Activated CD4-positive, CD25-positive, alpha-beta regulatory T cell treated with anti-CD3 and anti-CD28 coated beads, Interleukin-2, amount 50 U/mL, for 16 hours (primary cell): ENCODE measurements around the gene ANKRD16.
"Not testable (repeated sequence)": the region's sequence is repeated elsewhere in the genome, so short reads cannot be mapped to it uniquely, and the experiment has no call there.

Source experiments
- DNase-seq: peaks from one replicate; pipeline ENCODE4 v3.0.0-alpha.2; 2020; ENCODE audit warnings: low read depth, low spot score

Gene ANKRD16

GRCh38 chr10:5836181-5836580, 53.5 kb downstream of the ANKRD16 start:
- DNase-seq = not testable (repeated sequence)

- no peak for DNase-seq
Observed at GRCh38 chr10:5835446-5836095, 54.1 kb downstream of the ANKRD16 start.

DNA sequence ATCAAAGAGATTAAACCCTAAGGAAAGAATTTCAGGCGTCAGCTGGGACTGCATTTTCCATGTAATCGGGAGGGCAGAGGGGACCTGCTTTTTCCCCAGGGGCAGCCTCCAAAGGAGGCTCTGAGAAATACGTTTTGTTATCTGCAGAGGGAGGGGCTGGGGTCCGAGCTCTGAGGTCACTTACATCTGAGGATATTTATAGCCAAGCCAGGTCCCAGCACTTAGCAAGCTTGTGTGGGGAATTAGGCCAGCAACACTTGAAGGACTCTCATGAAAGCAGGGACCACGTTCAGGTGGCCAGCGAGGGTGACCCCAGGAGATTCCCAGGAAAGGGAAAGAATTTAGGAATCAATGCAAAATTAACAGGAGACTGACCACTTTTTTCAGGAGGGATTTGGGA, 55.9 kb downstream of the ANKRD16 start:
- no peak for DNase-seq

GRCh38 chr10:5832946-5833345, 56.7 kb downstream of the ANKRD16 start:
- no peak for DNase-seq

- DNase-seq = no peak
Observed at GRCh38 chr10:5831446-5831782, 58.3 kb downstream of the ANKRD16 start.

GRCh38 chr10:5830629-5831445, 58.9 kb downstream of the ANKRD16 start:
- DNase-seq = no peak

GRCh38 chr10:5829267-5829666, 60.4 kb downstream of the ANKRD16 start:
- no peak for DNase-seq

DNA sequence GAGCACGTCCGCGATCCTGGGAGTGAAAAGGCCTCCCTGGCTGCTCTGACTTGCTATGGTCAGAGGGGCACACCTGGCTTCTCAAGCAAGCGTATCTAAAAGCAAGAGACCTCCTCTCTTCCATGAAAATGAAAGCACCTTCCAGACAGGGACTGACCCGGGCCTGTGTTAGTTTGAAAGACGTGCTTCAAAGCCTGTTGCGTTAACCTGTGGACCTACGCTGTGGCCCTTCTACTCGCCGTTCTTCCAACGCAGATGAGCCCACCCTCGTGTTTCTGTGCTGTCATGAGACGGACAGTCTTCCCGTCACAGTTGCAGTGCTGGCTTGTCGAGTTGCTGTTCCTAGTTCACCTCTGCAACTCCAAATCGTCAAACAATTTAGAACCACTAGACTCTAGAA, 61.0 kb downstream of the ANKRD16 start:
- DNase-seq = no peak

DNA sequence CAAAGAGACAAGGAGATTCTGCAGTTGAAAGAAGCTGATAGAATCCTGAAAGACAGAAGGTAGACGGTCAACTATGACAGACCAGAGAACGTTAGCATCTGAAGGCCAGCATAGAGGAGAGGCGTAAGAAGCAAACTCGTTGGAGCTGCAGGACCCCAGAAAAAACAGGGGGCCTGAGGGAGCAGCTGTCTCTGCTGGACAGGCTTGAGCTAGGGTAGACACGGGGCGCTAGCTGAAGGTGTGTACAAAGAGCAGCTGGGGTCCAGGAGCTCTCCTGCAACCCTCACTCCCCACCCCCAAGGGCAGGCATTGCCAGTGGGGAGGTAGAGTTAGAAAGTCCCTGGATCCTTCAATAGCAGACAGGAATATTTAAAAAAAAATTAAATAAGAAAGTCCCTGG, 61.9 kb downstream of the ANKRD16 start:
- DNase-seq = no peak

- DNase-seq = not testable (repeated sequence)
Observed at GRCh38 chr10:5826511-5826910, 63.2 kb downstream of the ANKRD16 start.

GRCh38 chr10:5818894-5819293, 70.8 kb downstream of the ANKRD16 start:
- DNase-seq = no peak

- no peak for DNase-seq
Observed at GRCh38 chr10:5818048-5818331, 71.7 kb downstream of the ANKRD16 start.

DNA sequence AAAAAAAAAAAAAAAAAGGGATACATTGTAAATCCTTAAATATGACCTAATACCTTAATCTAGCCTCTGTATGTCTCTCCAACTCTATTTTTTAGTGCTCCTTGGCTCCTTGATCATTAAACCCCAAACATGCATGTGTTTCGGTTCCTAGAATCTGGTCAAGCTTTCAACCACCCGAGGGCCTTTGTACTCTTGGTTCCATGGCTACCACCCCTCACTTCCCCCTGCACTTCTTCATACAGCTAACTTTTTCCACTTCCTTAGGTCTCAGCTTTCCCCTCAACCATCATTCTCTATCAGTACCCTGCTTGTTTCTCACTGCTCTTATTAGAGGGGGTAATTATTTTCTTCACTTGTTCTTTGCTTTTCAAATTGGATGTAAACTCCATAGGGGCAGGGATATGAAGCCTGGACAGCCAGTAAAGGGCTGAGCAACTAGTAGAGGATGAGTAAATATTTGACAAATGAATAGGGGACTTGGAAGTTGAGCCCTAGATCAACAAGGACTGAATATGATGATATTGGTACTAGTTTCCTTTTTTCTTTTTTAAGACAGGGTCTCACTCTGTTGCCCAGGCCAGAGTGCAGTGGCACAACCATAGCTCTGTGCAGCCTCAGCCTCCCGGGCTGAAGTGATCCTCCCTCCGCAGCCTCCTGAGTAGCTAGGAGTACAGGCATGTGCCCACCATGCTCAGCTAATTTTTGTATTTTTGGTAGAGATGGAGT, 72.2 kb downstream of the ANKRD16 start:
- DNase-seq = no peak

- DNase-seq = no peak
Observed at GRCh38 chr10:5816170-5816569, 73.5 kb downstream of the ANKRD16 start.

- DNase-seq = no peak
Observed at GRCh38 chr10:5814110-5815107, 75.3 kb downstream of the ANKRD16 start.

GRCh38 chr10:5813341-5814109, 76.2 kb downstream of the ANKRD16 start, which contains the start of gene GDI2:
Gene GDI2 (minus strand): TSS chr10:5813434. CDS start chr10:5813258, 176 bp downstream.
- peak; percentile 92 for DNase-seq

DNA sequence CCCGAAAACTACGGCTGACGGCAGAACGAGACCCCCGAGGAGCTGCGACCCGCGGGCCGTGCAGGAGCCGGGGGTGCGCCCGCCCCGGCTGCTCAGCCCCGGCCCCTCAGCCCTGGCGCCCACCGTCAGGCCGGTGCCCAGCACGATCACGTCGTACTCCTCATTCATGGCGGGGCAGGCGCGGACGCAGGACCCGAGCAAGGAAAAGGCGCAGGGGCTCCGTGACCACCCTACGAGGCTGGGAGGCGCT, 76.7 kb downstream of the ANKRD16 start:
- DNase-seq = no peak

DNA sequence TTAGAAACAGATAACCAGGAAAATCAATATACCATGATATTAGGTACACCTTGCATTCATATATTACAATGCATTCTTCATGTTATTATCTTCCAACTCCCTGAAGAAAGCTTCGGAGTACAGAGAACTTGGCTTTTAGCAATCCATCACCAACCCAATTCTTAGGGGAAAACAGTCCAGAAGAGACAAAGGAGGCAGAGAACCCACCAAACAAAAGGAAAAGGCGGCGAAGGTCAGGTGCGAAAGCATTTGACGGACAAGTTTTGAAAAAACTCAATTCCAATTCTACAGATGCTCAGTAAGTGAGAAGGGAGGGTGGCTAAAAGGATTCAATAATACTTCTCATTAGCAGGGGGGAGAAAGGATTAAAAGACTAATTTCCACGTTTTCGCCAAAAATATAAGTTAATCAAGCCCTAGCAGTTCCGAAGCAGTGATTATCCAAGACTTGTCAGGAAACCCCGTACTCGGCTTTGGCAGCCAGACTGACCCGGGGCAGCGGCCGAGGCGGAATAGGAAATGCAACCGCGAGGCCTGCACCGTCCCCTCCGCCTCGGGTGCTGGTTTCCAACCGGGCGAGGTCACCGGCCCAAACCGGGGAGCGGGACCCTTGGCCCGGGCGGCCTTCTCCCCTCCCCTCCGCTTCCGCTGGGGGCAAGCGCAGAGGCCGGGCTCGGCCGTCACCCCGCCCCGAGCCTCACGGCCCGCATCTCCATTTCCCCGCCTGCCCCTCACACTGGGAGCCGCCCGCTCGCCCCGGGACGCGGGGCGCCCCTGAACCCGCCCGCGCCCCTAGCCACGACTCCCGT, 77.2 kb downstream of the ANKRD16 start:
- no peak for DNase-seq
